ES-I3 (cell line): ENCODE measurements around the gene PRKAR1B.

Experiments
- H3K36me3 ChIP-seq: 2 replicates; pipeline ENCODE4 v1.6.1; 2013; ENCODE audit warnings: mild to moderate bottlenecking, low read length, control low read depth, moderate library complexity; ENCODE audit not compliant: insufficient read depth
- H3K4me1 ChIP-seq: 2 replicates; pipeline ENCODE4 v1.6.1; 2013; ENCODE audit warnings: mild to moderate bottlenecking, control low read depth, low read length; ENCODE audit not compliant: insufficient read depth
- H3K9ac ChIP-seq: 2 replicates; pipeline ENCODE4 v1.6.1; 2013; ENCODE audit warnings: low read depth, mild to moderate bottlenecking, low read length, moderate library complexity
- H3K9me3 ChIP-seq: 2 replicates; pipeline ENCODE4 v1.6.1; 2013; ENCODE audit warnings: mild to moderate bottlenecking, low read length, moderate library complexity; ENCODE audit not compliant: control insufficient read depth, insufficient read depth

The PRKAR1B gene

GRCh38 chr7:569071-569855 lies 157.8 kb downstream of the PRKAR1B start:
- H3K9ac ChIP-seq = no peak overlapping the region
- H3K4me1 ChIP-seq = peaks cover 9% of the 10 kb centered on the region; the same call in 1 of the 2 replicates
- no peaks in the 10 kb centered on the region for H3K36me3 ChIP-seq
- H3K9me3 ChIP-seq = no peaks in the 10 kb centered on the region

GRCh38 chr7:568031-568951 lies 158.8 kb downstream of the PRKAR1B start:
- no peak overlapping the region for H3K9ac ChIP-seq
- H3K4me1 ChIP-seq = peaks cover 9% of the 10 kb centered on the region; the same call in 1 of the 2 replicates
- H3K9me3 ChIP-seq = no peaks in the 10 kb centered on the region
- H3K36me3 ChIP-seq = no peaks in the 10 kb centered on the region

GRCh38 chr7:567305-567883 lies 159.7 kb downstream of the PRKAR1B start:
- H3K36me3 ChIP-seq = no peaks in the 10 kb centered on the region
- no peak overlapping the region for H3K9ac ChIP-seq

GRCh38 chr7:566100-566499 lies 161.0 kb downstream of the PRKAR1B start:
- Histone ChIP-seq H3K9me3 (no peaks in the 10 kb centered on the region), H3K36me3 (no peaks in the 10 kb centered on the region), H3K9ac (no peak overlapping the region), H3K4me1 (no peaks in the 10 kb centered on the region)

More at GRCh38 chr7:567305-567883, 159.7 kb downstream of the PRKAR1B start:
- H3K4me1 ChIP-seq = peaks cover 1% of the 10 kb centered on the region; the same call in 1 of the 2 replicates
- no peaks in the 10 kb centered on the region for H3K9me3 ChIP-seq

- Histone ChIP-seq H3K4me1 (no peaks in the 10 kb centered on the region), H3K36me3 (no peaks in the 10 kb centered on the region), H3K9ac (no peak overlapping the region), H3K9me3 (no peaks in the 10 kb centered on the region)
These were observed 162.8 kb downstream of the PRKAR1B start for GRCh38 chr7:564176-564865.

- H3K36me3 ChIP-seq = no peaks in the 10 kb centered on the region
- H3K9ac ChIP-seq = no peak overlapping the region
- H3K9me3 ChIP-seq = no peaks in the 10 kb centered on the region
- no peaks in the 10 kb centered on the region for H3K4me1 ChIP-seq
These were observed 163.4 kb downstream of the PRKAR1B start for GRCh38 chr7:563629-564170.

GRCh38 chr7:562789-563628 lies 164.1 kb downstream of the PRKAR1B start:
- Histone ChIP-seq H3K36me3 (no peaks in the 10 kb centered on the region), H3K9me3 (no peaks in the 10 kb centered on the region), H3K4me1 (no peaks in the 10 kb centered on the region), H3K9ac (no peak overlapping the region)

GRCh38 chr7:562374-562675 lies 164.8 kb downstream of the PRKAR1B start:
- Histone ChIP-seq H3K36me3 (no peaks in the 10 kb centered on the region), H3K9ac (no peak overlapping the region), H3K4me1 (no peaks in the 10 kb centered on the region), H3K9me3 (no peaks in the 10 kb centered on the region)

GRCh38 chr7:561631-562373 lies 165.3 kb downstream of the PRKAR1B start:
- Histone ChIP-seq H3K4me1 (no peaks in the 10 kb centered on the region), H3K9ac (no peak overlapping the region), H3K36me3 (no peaks in the 10 kb centered on the region), H3K9me3 (no peaks in the 10 kb centered on the region)

- Histone ChIP-seq H3K9me3 (no peaks in the 10 kb centered on the region), H3K36me3 (no peaks in the 10 kb centered on the region), H3K9ac (no peak overlapping the region)
These were observed 166.0 kb downstream of the PRKAR1B start for GRCh38 chr7:560966-561630.

GRCh38 chr7:559396-559705 lies 167.7 kb downstream of the PRKAR1B start:
- no peaks in the 10 kb centered on the region for H3K9me3 ChIP-seq
- H3K36me3 ChIP-seq = no peaks in the 10 kb centered on the region
- no peaks in the 10 kb centered on the region for H3K4me1 ChIP-seq
- no peak overlapping the region for H3K9ac ChIP-seq

More at GRCh38 chr7:560966-561630, 166.0 kb downstream of the PRKAR1B start:
- H3K4me1 ChIP-seq = no peaks in the 10 kb centered on the region

GRCh38 chr7:557558-557881 lies 169.6 kb downstream of the PRKAR1B start:
- no peaks in the 10 kb centered on the region for H3K36me3 ChIP-seq

More at GRCh38 chr7:557558-557881, 169.6 kb downstream of the PRKAR1B start:
- no peak overlapping the region for H3K9ac ChIP-seq
- H3K4me1 ChIP-seq = no peaks in the 10 kb centered on the region
- no peaks in the 10 kb centered on the region for H3K9me3 ChIP-seq
